GM19043 (cell line): ENCODE data around the gene GPRC5C.
A peak's percentile ranks its signal among the peaks of the same experiment; 100 is the strongest.
"Not testable (repeated sequence)": the region's sequence is repeated elsewhere in the genome, so short reads cannot be mapped to it uniquely, and the experiment has no call there.

Experiments used
- ATAC-seq: cut with Tn5 transposase; IDR thresholded peaks from one replicate; pipeline ENCODE4 v1.9.1; 2021; ENCODE audit warnings: low read depth; ENCODE audit not compliant: unreplicated experiment

GPRC5C gene

DNA sequence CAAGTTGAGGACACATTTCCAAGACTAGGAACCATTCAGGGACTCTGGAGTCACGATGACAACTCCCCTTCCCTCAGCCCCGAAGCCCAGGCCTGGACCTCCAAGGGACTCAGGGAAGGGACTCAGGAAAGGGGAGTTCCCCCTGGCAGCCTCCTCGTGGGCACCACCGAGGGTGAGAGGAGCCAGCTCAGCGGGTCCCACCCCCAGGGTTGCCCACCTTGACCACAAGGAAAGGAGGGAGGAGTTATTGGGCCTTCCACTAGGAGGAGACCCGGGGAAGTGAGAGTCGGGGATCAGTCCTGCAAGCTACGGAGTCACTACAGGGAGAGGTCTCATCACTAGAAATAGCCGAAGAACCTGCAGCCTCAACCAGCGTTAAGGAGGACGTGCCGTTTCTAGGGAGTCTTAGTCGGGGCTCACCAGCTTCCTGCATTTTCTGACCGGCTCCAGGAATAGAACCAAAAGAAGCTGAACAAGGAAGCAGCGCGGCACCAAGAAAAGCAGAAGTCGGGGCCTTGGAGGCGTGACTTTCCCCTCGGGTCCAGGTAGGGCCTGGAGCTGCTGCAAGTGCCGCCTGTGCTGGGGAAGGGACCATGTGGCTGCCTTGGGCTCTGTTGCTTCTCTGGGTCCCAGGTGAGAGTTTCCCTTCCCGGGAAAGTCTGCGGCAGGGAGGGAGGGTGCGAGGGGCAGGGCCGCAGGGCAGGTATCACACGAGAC lies 34.4 kb downstream of the GPRC5C start, which contains the start of gene CD300A:
CD300A (plus strand) TSS at position 524 of the 717 bp plus-strand sequence; CDS start at position 594, 70 bp downstream.
- ATAC-seq: no peak

DNA sequence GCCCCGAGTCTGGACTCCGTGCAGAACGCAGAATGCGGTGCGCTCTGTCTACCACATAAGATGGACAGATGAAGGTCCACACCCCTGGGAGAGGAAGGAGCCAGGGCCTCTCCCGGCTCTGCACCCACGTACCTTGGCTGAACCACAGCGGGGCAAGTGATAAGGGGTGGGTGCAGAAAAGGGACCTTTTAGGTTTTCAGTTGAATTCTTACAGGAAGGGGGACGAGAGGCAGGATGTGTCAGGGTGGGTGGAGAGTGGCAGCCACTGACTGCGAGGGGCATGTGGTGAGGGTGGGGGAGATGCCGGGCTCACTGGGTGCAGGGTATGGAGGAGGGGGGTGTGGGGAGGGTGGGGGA lies 34.9 kb downstream of the GPRC5C start:
- ATAC-seq: no peak

DNA sequence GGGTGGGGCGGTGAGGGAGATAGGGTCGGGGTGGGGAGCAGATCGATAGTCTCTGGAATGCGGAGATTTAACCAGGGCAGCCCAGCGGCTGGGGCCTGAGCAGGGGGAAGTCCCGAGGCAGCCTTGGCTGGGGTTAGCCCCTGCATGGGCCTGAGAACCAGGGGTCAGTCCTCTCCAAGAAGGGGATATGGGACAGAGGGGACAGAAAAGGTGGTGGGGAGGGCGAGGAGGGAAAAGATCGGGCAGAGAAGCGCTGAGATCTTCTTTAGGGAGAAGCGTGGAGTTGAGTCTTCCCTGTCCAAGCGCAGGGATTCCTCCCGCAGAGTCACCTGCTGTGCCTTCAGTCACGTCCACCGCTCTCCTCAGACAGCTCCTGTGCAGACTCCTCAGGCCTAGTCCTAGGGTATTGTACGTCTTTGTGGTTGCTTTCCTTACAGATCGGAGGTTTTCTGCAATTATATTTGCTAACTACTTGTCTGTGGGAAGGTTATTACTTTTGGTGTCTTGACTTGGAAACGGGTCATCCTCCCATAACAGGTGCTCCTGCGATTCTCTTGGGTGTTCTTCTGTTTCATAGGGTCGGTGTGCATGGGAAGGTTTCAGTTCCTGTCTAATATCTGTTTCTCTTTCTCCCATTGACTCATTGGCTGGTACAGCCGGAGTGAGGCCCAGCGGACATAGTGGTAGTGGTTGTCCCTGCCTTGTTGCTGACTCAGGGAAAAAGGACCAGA lies 35.5 kb downstream of the GPRC5C start:
- peak; percentile 54 for ATAC-seq

GRCh38 chr17:74471341-74471740 lies 39.5 kb downstream of the GPRC5C start:
- no peak for ATAC-seq

DNA sequence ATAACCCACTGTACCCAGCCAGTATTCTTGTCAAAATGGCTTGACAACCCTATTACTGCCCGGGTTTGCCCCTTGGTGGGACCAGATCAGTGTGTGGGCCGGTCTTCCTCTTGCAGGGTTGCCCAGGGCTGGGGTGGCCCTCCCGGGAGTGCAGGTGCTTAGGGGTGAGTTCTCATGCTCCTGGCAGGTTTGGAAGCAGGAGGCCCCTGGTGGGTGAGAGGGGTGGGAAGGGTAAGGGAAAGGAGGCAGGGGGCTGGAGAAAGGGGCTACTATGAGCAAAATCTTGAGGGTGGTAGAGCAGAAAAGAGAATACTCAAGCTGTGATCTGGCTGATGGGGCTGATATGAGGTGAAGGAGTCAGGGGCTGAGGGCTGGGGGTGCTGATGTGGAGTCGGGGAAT lies 41.0 kb downstream of the GPRC5C start:
- no peak for ATAC-seq

DNA sequence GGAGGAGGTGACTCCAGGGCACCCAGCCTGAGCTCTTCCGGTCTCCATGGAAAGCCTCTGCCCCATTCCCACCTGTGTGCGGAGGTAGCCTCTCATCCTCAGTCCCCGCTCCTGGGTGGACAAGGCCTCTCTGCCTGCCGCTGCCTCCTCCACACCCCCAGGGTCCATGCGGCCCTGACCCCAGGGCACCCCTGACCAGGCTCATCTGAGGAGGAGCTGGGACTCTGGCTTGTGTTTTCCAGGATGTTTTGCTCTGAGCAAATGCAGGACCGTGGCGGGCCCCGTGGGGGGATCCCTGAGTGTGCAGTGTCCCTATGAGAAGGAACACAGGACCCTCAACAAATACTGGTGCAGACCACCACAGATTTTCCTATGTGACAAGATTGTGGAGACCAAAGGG lies 41.4 kb downstream of the GPRC5C start:
- no peak for ATAC-seq

DNA sequence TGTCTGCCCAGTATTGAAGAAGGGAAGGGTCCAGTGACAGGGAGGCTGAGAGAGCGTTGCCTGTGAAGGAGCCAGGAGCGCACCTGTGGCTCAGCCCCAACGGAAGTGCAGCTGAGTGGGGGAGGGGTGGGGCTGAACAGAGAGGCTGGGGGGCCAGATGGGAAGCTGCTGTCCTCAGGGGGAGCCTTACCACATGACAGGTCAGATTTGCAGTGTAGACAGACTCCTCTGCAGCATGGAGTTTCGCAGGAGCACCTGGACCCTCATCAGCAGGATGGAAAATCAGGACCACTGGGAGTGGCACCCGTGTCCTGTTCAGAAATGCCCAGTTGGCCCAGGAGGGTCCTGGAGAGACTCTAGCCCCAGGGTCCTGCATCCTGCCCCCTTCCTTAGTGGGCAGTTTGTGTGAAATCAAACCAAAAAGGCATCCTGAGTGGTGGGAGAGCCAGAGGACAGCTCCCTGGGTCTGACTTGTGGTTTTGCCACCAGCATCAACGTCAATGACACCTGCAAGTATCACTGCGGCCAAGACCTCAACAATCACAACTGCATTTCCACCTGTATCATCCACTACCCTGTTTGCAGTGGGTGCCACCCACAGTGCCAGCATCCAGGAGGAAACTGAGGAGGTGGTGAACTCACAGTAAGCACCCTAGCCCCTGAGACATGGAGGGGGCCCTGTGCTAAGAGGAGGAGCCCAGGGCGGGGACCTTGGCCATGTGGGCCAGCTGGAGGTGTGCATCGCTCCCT lies 42.3 kb downstream of the GPRC5C start:
- no peak for ATAC-seq

DNA sequence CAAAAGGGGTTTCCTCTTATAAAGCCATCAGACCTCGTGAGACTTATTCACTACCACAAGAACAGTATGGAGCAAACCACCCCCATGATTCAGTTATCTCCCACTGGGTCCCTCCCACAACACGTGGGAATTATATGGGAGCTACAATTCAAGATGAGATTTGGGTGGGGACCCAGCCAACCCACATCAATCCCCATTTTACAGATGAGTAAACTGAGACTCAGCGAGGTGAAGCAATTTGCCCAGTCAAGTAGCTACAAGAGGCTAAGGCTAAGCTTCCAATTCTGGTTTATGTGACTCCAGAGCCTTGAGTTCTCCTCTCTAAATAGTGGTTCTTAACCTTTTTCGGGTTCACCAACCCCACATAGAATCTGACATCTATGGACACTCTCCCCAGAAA lies 43.3 kb downstream of the GPRC5C start:
- no peak for ATAC-seq

GRCh38 chr17:74477411-74477810 lies 45.5 kb downstream of the GPRC5C start:
- ATAC-seq: no peak

GRCh38 chr17:74478420-74479100 lies 46.7 kb downstream of the GPRC5C start:
- ATAC-seq: no peak

GRCh38 chr17:74480290-74480689 lies 48.4 kb downstream of the GPRC5C start:
- no peak for ATAC-seq

DNA sequence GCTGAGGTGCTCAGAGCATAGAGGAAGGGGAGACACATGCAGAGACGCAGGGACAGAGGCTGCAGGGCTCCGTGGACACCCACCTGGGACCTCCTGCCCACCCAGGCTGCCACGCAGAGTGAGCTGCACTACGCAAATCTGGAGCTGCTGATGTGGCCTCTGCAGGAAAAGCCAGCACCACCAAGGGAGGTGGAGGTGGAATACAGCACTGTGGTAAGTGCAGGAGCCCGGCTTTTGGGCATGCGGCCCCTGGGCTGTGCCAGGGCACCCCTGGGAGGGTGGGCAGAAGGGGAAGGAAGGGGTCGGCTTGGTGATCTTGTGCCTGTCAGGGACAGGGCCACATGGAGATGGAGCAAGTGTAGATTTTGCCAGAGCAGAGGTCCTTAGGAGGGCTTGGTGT lies 49.7 kb downstream of the GPRC5C start:
- ATAC-seq: no peak

GRCh38 chr17:74484066-74484465 lies 52.2 kb downstream of the GPRC5C start:
- no peak for ATAC-seq

- ATAC-seq: no peak
These were observed 53.3 kb downstream of the GPRC5C start for GRCh38 chr17:74485022-74485743.

GRCh38 chr17:74485841-74486240 lies 54.0 kb downstream of the GPRC5C start:
- no peak for ATAC-seq

- not testable (repeated sequence) for ATAC-seq
These were observed 56.4 kb downstream of the GPRC5C start for GRCh38 chr17:74488276-74488675.

DNA sequence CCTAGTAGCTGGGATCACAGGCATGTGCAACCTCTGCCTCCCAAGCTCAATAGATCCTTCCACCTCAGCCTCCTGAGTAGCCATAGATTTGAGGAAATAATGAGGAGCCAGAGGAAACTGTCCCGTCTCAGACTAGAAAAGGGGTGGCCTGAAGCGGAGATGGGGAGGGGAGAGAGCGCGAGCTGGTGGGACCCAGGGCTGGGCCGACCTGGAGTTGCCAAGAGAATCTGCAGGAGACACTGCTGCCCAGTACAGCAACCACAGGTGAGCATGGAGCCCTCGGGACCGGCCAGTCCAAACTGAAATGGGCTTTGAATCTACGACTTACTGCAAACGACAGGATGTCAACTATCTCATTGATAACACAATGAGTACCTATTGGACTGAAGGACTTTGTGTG lies 58.8 kb downstream of the GPRC5C start:
- no peak for ATAC-seq

DNA sequence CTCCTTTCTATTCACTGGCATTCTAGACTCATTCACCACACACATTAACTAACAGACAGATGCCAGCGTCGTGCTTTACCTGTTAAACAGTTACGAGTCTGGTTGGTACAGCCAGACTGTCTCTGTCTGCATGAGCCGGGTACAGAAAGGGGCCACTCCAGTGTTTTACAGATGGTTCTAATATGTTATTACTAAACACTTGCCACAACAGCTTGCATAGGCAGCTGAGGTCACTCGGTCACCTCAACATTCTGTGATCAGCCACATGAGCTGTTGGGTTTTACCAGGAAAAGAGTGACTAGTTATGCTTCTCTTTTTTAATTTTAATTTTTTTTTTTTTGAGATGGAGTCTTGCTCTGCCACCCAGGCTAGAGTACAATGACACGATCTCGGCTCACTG lies 59.7 kb downstream of the GPRC5C start:
- no peak for ATAC-seq

- no peak for ATAC-seq
These were observed 61.5 kb downstream of the GPRC5C start for GRCh38 chr17:74493331-74493833.
